Eye (tissue), 1 donor: Measurements from ENCODE around the gene VPS50.
"Not testable (repeated sequence)": the region's sequence is repeated elsewhere in the genome, so short reads cannot be mapped to it uniquely, and the experiment has no call there.

Experiments used
- DNase-seq: peaks from one replicate; pipeline ENCODE4 v3.0.0-alpha.2; 2015

VPS50 gene

DNA sequence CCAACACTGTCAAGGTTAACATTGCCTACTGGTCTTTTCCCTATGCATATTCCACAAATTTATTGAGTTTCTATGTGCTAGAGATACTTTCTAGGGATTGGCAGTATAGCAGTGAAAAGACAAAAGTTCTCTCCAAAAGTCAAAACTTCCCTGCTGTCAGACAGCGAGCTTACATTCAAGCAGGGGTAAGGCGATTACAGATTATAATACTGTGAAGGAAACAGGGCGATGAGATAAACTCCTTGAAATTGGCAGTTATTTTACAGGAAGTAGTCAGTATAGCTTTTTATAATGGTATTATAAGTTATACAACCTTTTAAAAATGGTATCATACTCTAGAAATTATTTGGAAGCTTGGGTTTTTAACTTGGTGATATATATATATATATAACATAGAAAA, 9.9 kb downstream of the VPS50 start:
- no peak for DNase-seq

DNA sequence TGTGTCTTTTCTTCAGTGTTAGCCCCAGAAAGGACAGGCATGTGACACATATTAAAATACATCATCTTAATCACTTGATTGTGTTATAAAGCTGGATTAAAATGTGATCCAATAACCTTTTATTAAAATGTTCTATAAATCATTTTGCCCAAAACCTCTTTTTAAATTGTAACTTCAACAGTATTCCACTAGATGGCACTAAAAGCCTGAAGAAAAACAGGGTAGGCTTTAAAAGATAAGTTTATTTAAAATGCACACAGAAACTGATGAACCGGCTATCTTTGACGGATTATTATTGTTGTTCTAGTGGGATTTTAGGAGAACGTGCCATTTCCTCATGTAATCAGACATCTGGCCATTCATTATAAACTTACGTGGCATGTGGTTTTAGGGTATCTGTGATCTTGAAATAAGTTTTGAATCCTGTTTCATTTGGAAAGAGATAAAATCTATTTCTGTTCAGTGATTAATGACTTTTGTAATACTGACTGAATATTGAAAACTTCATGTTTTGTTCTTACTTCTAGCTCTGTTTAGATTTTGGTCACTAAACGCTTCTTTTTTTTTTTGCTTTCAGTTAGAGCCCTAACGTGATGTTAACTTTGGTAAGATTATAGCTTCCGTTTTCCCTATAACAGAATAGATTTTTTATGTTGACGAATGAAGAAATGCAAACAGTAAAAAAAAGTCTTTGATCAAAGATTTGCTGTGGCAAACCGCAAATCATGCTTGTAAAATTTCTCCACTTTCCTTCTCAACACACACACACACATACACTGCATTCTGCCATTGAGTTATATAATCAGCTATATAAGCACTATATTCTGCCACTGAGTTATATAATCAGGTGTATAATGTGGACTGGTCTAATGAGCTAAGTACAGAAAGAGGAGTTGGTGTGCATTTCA, 13.6 kb downstream of the VPS50 start:
- peak; percentile 60 for DNase-seq

DNA sequence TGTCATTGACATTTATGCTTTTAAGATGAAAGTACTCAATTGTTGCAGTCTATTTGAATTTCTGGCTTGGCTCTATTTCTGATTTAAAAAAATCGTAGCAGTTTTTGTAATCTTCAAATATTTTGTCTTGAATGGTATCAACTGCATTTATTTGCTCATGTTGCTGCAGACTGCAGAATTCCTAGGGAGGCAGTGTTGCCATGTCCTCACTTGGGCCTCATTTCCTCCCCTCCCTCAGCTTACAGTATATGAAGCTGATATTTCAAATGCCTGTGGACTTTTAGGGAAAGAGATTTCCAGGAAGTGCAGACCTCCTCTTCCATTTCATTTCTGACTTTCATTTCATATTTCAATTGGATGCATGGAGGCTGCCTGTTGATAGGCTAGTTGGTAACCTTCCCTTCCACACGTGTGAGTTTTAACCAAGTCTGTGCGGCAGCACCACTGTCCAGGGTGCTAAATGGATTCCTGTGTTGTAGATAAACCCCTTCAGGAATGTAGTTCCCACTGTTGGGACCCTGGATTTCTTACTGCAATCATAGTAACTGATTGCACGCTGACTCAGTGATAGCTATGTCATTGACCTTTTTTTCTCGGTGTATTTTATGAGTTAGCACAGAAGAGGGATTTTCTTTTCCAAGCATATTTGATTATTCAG, 17.5 kb downstream of the VPS50 start:
- DNase-seq: no peak

DNA sequence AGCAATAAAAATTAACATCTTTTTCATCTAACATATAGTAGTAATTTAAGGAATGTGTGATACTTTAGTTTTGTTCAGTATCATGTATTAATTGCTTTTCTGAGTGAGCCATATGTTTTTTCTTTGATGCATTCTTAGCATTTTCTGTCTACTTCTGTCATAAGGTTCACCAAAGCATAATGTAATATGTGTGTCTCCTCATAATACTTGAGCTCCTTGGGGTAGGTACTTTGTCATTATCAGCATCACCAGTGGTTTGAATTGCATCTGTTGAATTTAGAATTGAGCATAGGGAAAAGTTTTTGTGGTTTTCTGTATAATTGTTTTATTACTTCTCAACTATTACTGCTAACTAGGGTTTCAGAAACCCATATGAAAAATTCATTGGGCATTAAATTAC, 26.5 kb downstream of the VPS50 start:
- DNase-seq: no peak

DNA sequence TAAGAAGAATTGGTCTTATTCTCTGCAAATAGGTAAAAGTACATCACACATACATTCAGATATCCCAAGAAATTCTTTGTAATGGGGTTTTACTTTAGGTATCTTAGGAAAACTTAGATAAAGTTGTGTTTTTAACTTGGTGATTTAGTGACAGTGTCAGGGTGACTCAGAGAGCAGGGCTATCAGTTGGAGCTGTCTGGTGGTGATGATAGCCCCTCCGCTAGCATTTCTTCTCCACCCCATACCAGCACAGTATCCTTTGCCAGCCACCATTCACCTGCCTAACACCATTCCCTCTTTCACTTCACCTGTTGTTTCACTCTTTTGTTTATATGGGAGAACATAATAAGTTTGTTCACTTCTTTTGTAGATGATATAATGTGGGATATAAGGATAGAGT, 30.4 kb downstream of the VPS50 start:
- no peak for DNase-seq

DNA sequence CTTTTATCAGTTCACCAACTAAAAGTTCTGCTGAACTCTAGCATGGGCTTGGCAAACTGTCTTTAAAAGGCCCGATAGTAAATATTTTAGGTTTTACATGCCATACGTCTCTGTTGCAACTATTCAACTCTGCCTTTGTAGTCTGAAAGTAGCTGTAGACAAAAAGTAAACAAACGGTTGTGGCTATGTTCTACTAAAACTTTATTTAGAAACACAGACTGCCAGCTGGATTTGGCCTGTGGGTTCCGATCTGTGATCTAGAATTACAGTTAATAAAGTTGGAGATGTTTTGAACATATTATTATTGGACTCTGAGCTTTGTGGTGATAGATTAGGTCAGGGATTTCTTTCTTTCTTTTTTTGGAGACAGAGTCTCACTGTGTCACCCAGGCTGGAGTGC, 33.1 kb downstream of the VPS50 start:
- DNase-seq: no peak

DNA sequence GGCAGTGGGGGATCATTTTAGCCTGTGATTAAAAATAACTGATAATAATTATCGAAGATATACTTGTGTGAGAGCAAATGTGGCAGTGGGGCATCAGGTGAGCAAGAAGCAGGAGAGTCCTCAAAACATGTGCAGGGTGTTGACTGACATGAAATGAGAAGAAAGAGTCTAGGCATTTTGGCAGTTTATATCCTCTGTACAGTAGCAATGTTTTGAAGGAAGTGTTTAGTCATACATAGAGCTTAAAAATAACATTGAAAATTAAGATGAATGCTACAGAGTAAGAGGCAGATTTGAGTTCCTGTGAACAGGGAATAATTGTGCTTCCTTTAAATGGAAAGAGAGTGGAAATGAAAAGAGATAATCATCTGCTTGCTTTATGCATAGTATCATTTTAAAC, 47.4 kb downstream of the VPS50 start:
- no peak for DNase-seq

DNA sequence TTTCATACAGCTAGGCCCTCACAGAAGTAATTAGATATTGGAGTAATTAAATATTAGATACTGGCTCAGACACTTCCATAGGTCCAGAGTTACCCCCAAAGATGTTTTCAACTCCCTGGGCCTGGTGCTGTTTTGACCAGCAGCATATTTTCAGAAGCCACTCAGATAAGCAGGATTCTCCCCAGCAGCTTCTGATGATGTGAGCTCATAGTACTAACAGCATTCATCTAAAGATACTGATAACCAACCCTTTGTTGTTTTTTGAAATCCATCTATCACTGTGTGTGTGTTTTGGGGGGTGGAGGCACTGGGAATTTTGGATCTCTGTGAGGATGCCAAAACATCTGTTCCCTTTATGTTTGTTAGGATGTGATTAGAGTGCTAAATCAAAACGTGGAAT, 52.7 kb downstream of the VPS50 start:
- DNase-seq: no peak

DNA sequence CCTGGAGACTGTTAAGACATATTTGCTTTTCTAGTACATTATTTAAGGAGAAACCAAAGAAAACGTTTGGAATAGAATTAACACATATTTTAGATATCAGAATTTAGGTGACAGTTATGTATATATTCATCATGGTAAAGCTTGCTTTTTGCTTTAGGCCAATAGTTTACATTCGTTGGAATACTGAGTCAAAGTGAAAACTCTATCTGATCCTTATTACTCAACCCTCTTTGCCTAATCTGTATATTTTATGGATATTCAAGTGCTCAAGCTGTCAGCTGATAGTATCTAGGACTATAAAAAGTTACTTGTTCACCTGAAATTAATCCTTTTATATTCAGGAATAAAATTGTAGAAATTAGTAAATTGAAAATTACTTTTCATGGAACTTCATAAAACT, 61.1 kb downstream of the VPS50 start:
- DNase-seq: no peak

DNA sequence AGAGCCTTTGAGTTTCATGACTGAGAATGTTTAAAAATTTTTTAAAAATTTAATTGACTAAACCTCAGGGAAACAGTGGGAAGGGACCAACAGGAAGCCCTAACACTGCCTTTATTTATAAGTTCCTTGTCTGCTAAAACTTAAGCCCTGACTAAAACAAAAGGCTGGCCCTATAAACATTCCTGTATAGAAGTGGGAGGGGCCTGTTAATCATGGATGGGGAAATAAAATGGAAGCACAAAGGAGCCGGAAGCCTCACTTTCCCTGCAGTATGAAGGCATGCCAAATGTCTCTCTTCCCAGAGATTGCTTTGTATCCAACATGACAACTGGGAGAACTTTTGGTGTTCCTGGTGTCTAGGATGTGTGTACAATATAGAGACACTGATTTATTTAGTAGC, 66.0 kb downstream of the VPS50 start:
- DNase-seq: no peak

DNA sequence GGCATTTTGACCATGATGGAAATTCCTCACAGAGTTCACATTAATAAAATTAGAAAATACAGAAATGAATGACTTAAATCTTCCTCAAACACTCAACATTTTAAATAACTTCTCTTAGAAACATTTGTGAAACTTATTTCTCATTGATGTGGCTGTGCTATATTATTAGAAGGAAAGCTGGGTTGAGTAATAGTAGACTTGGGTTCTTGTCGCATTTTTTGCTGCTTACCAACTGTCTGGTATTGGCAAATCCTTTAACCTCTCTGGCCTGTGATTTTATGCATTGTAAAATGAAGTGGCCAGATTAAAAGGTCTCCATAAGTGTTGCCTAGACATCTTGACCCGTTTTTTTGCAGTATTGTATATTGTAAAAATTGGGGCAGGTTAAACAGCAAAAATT, 66.5 kb downstream of the VPS50 start:
- DNase-seq: no peak

DNA sequence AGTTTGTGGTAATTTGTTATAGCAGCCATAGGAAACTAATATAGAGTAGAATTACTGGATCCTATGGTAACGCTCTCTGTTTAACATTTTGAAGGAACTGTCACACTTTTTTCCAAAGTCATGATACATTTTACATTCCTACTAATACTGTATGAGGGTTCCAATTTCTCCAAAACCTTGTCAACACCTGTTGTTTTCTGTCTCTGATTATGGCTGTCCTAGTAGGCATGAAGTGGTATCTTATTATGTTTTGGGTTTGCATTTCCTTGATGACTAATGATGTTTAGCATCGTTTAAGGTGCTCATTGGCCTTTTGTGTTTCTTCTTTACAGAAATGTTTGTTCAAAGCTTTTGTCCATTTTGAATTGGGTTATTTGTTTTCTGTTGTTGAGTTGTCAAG, 69.6 kb downstream of the VPS50 start:
- DNase-seq: no peak

DNA sequence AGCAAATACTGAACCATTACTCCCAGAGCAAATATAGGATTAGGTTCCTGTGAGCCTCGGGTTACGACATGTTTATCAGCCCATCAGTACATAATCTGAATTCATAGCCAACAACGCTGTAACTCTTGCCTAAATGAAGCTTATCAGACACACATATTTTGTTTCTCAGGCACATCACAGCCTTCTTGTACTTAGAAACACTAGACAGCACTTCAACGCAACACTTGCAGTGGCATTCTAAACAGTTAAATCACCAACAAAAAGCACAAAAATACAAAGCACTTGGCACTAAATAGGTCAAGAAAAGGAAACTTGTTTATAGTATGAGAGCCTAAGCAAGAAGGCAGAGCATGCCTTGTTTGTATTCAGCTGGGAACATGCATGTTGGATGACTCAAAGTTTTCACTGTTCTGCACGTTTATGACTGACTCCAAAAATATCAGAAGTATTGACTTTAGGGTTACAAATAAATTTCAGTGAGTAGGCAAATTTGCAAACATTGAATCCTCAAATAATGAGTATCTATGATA, 75.0 kb downstream of the VPS50 start:
- no peak for DNase-seq

DNA sequence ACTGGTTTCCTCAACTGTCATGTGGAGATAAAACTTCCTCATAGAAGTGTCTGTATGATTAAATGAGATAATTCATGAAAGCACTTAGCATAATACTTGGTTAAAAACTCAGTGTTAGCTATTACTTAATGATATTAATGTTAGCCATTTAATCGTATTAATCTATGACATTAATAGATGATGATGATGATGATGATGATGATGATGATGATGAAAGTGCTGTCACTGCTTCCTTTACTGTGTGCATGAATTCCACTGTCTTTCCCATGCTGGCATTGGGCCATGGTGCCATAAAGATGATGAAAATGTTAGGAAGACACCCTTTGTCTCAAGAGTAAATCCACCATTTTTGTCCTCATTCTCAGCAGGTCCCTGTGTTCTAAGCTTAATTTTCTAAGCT, 75.8 kb downstream of the VPS50 start:
- DNase-seq: no peak

DNA sequence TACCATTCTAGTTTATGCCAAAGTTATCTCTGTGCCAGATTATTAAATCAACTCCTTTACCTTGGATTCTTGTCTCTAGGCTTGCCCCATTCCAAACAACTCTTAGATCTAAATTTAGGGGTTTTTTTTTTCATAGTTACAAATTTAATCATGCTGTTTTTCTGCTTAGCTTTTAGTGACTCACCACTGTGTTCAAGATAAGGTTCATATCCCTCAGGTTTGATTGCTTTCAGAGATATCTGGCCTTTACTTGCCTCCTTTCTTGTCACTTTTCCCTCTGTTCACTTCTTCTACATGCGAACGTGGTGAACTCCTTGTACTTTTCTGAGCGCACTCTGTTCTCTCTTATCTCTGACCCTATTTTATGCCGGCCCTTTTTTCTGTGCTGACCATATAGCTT, 78.2 kb downstream of the VPS50 start:
- no peak for DNase-seq

DNA sequence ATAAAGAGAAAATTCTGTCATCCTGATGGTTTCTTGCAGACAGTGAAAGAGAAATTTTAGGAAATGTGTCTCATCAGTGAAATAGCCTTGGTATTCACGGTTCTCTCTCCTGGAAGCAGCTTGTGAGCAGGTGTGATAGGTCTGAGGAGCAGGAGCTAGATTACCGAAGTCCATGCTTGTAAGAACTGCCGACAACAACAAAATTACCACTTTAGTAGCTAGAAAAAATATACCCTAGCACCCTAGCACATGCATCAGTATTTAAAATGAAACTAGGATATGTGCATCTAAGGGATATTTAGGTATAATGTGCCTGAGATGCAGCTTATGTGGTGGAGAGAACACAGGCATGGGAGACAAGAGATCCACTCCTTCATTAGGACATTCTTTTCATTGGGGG, 82.3 kb downstream of the VPS50 start:
- no peak for DNase-seq

DNA sequence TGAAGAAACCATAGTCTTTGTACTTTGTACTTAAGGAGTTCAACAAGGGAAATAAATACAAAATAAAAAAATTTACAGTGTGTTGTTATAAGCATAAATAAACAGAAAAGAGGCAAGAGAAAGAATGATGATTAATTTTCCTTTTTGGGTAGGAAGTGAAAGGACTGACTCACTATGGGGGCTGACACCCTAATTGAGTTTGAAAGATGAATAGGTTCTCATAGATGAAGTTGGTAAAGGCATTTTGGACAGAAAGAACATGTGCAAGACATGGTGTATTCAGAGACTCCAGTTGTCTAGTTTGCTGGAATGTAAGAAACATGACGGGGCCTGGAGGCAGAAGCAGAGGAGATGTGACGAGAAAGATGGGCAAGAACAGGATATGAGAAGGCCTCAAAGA, 83.7 kb downstream of the VPS50 start:
- no peak for DNase-seq

DNA sequence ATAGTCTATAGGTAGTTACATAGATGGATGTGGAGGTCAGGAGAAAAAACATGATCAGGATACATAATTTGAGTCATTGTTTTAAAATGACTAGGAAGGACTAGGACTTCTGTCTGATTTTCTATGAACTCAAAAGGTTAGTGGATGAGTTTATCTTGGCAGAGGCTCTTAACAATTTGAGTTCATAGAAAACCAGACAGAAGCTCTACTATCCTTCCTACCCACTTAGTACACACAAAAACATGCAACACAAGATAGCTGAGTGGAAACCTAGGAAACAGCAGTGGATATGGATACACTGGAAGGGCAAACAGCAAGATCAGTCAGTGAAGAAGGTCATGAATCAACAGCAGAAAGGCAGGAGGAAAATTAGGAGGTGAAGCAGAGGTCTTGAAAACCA, 84.6 kb downstream of the VPS50 start:
- no peak for DNase-seq

DNA sequence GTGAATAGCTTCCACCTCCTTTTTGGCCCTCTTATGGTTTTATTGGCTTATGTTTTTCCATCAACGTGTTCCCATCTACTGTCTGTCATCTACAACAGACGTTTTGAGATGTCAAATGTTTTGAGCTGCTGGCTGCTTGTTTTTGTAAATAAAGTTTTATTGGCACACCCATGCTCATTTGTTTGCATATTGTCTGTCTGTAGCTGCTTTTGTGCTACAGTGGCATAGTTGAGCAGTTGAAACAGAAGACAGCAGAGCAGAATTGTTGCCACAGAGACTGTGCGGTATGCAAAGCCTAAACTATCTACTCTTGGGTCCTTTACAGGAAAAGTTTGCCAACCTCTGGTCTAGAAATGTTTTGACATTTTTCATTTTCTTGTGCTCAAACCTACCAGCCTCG, 88.7 kb downstream of the VPS50 start:
- DNase-seq: no peak

DNA sequence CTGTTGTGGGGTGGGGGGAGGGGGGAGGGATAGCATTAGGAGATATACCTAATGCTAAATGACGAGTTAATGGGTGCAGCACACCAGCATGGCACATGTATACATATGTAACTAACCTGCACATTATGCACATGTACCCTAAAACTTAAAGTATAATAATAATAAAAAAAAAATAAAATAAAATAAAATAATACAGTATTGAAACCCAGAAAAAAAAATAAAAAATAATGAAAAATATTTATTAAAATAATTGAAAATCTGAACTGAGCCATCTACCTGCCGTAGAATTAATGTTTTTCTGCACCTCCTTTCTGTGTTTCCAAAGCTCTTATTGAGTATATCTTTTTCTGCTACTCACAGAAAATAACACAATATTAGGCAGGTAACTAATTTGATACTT, 94.1 kb downstream of the VPS50 start:
- DNase-seq: not testable (repeated sequence)

DNA sequence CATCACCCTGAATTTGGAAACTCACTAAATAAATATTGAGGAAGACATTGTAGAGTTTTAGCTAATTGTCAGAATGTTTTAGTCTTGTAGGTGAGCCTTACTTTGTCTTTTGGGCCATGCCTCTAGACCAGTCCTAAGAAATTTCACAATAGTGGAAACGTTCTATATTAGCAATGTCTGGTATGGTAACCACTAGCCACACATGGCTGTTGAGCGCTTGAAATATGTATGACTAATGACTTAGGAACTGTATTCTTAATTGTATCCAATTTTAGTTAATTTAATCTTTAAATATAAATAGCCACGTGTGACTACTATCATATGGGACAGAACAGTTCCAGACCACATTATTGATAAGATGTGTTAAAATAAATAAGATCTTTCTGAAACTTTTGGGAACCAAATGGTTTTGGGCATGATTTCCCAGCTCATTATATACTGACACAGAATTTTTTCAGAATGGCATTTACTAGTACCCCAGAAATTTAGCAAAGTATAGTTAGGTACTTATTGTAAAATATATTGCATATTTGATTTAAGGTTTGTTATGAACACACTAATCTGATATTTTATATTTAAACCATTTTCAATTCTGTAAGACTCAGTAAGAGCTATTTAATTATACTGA, 95.0 kb downstream of the VPS50 start:
- no peak for DNase-seq

DNA sequence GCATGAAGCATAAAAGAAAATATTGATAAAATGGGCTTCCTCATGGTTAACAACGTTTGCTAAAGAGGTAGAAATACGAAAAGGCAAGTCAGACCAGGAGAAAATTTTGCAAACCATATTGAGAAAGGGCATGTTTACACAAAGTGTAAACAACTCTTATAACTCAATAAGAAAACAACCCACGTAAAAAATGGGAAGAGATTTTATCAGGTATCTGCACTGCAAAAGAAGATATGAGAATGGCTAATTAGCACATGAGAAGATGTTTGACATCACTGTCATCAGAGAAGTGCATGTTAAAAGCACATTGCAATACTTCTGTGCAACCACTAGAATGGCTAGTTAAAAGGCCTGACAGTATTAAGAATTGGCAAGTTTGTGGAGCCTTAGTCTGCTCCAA, 99.5 kb downstream of the VPS50 start:
- DNase-seq: no peak

DNA sequence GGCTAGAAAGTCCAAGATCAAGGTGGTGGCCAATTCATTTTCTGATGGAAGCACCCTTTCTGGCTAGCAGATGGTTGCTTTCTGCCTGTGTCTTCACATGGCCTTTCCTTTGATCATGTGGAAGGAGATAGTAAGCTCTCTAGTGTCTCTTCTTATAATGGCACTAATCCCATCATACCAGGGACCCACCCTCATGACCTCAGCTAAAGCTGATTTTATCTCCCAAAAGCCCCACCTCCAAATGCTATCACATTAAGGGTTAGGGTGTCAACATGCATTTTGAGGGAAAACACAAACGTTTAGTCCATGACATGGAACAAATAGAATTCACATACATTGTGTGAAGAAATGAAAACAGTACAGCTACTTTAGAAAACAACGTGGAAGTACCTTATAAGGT, 100.0 kb downstream of the VPS50 start:
- no peak for DNase-seq

DNA sequence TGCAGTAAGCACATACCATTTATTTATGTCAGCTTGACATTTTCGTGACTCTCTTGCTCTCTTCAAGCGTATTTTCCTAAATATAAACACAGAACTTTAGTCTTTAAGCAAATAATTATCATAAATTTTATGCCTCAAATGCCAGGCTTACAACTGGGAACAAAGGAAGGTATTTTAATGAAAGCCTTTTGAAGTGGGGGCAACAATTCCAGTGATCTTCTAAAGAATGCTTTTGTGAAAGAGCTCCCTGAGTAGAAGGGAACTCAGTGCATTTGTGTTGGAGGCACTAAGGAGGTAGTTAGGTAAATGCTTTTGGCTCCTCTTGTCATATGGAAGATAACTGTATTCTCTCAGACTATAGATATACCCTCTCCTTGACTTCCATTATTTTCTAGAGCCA, 104.9 kb downstream of the VPS50 start:
- no peak for DNase-seq
